ENCODE data around the gene NKX3-2.

Gene NKX3-2

DNA sequence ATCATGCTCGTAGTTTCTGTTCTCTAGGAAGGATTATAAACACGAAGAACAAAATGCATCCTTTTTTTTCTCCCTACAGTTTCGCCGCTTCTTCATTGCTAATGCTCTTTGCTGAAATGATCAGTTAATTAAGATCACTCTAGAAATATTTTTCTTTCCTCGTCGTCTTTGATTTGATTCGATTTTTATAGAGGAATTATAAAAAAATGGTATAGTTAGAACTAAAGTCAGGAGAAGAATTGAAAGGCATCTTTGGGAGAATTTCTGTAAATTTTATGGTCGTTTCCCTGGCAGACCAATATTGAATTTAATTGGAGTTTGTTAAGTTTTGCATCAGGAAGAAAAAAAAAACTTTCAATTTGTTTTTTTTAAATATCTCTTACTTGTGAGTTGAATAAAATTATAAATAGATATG, 1.1 kb upstream of the NKX3-2 start:
- H3K4me3 ChIP-seq (ENCODE audit: low read depth, low read length), result no peak overlapping the region
- no peak for DNase-seq (ENCODE audit: low read depth)
- TF ChIP-seq, protein P1, sequence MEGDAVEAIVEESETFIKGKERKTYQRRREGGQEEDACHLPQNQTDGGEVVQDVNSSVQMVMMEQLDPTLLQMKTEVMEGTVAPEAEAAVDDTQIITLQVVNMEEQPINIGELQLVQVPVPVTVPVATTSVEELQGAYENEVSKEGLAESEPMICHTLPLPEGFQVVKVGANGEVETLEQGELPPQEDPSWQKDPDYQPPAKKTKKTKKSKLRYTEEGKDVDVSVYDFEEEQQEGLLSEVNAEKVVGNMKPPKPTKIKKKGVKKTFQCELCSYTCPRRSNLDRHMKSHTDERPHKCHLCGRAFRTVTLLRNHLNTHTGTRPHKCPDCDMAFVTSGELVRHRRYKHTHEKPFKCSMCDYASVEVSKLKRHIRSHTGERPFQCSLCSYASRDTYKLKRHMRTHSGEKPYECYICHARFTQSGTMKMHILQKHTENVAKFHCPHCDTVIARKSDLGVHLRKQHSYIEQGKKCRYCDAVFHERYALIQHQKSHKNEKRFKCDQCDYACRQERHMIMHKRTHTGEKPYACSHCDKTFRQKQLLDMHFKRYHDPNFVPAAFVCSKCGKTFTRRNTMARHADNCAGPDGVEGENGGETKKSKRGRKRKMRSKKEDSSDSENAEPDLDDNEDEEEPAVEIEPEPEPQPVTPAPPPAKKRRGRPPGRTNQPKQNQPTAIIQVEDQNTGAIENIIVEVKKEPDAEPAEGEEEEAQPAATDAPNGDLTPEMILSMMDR (IDR thresholded peaks at IDR 0.05; ENCODE audit: low read depth, low read length, missing control alignments), result no peak

DNA sequence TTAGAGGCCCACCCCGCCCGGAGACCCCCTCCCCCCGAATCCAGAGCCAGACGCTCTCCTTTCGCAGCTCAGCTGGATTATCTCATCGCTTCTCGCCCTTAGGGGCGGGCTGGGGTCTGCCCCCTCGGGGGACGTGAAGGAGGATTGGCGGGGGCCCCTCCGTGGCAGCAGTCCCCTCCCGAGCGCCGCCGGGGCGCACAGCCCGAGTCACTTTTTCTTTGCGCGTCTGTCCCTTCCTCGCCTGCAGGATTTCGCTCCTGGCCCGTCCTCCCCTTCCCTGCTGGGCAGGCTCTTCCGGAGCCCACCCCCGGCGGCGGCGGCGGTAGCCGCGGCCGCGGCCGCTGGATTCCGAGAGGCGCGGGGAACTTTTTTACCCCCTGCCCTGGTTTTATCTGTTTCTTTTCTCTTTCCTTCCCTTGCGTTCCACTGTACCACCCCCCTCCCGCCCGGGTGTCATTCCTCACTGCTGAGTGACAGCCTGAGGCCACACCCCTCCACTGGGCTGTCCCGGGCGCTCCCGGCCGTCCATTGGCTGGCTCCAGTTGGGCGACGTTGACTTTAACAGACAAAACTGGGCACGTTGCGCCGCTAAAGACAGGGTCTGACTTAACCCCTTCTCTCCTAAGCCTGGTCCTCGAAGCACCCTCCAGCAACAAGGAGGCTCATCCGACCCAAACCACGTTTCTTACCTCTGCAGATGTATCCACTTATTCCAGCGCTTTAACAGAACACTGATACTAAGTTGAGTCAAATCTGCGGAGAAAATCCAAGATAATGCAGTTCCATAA, 492 bp upstream of the NKX3-2 start:
- H3K4me3 ChIP-seq (ENCODE audit: low read depth, low read length), result peak overlapping the region; percentile 55
- peak; percentile 29 for DNase-seq (ENCODE audit: low read depth)
- TF ChIP-seq, protein P1 (IDR thresholded peaks at IDR 0.05; ENCODE audit: low read depth, low read length, missing control alignments), result no peak

DNA sequence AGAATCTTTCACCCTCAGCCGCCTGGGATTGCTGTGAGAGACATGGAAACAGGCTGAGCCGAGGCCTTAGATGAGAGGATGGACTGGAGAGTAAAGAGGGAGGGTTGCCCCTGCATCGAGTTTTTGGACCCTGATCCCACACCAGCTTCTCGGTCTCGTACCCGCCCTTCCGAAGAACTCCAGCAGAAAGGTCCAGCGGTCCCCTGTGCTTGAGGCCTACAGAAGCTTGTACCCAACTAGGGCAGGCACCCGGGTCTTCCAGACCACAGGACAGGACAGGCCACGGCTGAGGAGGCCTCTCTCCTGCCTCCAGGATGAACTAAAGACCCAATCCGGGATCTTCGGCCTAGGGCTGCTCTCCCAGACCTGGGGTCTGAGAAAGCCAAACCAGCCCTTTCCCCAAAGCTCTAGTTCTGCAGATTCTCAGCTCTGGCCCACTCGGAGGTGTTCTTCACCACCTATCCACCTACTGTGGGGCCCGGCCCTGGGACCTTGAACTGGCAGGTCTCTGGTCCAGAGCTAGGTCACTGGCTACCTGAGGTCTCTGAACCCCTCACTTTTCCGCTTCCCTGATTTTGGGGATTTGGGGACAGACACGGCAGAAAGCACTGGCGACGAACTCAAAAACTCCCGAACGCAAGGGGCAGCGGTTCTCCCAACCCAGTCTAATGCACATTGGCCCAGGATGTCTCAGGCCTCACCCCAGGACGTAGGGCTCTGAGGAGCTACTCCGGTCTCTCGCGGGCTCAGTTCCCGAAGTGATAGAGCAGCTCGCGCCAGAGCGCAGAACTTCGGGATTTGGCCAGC, 1.1 kb downstream of the NKX3-2 start:
- no peak for DNase-seq (ENCODE audit: low read depth)
- TF ChIP-seq, protein P1 (IDR thresholded peaks at IDR 0.05; ENCODE audit: low read depth, low read length, missing control alignments), result no peak
- H3K4me3 ChIP-seq (ENCODE audit: low read depth, low read length), result no peak overlapping the region

DNA sequence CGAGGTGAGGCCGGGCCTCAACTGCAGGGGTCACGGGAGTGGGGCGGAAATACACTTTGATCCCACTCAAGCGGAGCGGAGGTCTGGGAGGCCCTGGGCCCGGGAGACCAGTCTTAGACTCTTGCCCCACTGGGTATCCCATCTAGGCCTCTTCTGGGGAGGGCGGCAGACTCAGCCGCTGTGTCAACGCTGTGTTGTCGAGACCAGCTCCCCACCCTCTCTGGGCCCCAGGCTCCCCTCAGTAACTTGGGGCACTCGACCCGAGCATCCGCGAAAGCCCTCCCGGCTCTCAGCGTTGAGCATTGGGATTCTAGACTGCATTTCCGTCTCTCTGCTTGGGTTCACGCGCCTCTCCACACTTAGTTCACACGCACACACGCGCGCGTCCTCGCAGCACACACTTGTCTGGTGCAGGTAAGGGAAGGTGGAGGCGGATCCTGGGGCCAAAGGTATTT, 1.7 kb downstream of the NKX3-2 start:
- DNase-seq (ENCODE audit: low read depth), result no peak
- TF ChIP-seq, protein P1 (IDR thresholded peaks at IDR 0.05; ENCODE audit: low read depth, low read length, missing control alignments), result no peak
- H3K4me3 ChIP-seq (ENCODE audit: low read depth, low read length), result no peak overlapping the region

DNA sequence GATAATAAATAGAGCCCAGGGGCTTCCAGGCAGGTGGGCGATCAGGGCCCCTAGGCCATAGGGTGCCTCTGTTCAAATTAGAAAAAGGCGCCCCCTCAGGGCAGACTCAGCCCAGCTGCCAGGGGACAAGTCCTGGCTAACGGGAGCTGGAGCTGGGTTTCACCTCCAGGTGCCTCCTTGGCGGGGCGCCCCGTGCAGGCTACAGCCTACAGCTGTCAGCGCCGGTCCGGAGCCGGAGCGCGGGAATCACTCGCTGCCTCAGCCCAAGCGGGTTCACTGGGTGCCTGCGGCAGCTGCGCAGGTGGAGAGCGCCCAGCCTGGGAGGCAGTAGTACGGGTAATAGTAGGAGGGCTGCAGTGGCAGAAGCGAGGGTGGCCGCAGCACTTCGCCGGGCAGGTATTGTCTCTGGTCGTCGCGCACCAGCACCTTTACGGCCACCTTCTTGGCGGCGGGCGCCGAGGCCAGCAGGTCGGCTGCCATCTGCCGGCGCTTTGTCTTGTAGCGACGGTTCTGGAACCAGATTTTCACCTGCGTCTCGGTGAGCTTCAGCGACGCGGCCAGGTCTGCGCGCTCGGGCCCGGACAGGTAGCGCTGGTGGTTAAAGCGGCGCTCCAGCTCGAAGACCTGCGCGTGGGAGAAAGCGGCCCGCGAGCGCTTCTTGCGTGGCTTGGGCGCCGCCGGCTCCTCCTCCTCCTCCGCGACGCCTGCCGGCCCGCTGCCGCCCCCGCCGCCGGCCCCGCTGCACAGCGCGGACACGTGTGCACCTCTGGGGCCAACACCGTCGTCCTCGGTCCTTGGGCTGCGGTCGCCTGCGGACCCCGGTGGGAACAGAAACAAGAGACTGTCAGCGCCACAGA, 2.4 kb downstream of the NKX3-2 start:
- no peak overlapping the region for H3K4me3 ChIP-seq (ENCODE audit: low read depth, low read length)
- TF ChIP-seq, protein P1 (IDR thresholded peaks at IDR 0.05; ENCODE audit: low read depth, low read length, missing control alignments), result peak; percentile 42
- DNase-seq (ENCODE audit: low read depth), result no peak

DNA sequence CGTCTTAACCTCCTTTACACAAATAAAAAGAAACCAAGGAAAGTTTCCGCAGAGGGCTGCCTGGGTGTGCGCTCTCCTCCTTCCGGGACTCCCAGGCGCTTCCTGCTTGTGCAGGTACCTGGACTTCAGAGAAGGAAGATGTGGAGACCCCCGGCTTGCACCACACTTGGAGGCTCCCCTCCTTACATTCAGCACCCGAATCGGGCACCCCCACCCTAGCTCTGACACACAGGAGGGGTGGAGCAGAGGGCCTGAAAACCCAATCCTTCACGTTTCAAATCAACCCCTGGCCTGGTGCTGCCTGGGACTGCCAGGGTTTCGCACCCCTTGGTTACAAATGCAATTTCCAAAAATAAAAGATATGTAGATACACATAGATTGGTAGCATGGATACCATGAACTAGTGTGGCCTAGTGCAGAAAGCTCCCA, 3.1 kb downstream of the NKX3-2 start:
- TF ChIP-seq, protein P1 (IDR thresholded peaks at IDR 0.05; ENCODE audit: low read depth, low read length, missing control alignments), result no peak
- no peak overlapping the region for H3K4me3 ChIP-seq (ENCODE audit: low read depth, low read length)
- no peak for DNase-seq (ENCODE audit: low read depth)
